Hematopoietic multipotent progenitor cell treated with erythropoietin and hydrocortisone succinate and interleukin-3 and kit ligand, for 17 days (in vitro differentiated cells): Measurements from ENCODE around the gene CRYAB.
A peak's percentile ranks its signal among the peaks of the same experiment; 100 is the strongest.
"Not testable (repeated sequence)": the region's sequence is repeated elsewhere in the genome, so short reads cannot be mapped to it uniquely, and the experiment has no call there.

ENCODE experiments used
- DNase-seq: peaks from one replicate; pipeline ENCODE4 v3.0.0-alpha.2; 2015; ENCODE audit warnings: low spot score

The CRYAB gene

GRCh38 chr11:111906680-111907079 is 4.9 kb downstream of the CRYAB start:
- DNase-seq: no peak

- DNase-seq: no peak
These were observed 6.2 kb downstream of the CRYAB start for GRCh38 chr11:111905411-111905810.

- no peak for DNase-seq
These were observed 24.7 kb downstream of the CRYAB start for GRCh38 chr11:111886844-111887243.

- DNase-seq: no peak
These were observed 25.5 kb downstream of the CRYAB start for GRCh38 chr11:111886032-111886431.

GRCh38 chr11:111885053-111885452 is 26.5 kb downstream of the CRYAB start:
- not testable (repeated sequence) for DNase-seq

- no peak for DNase-seq
These were observed 29.4 kb downstream of the CRYAB start for GRCh38 chr11:111882202-111882601.

GRCh38 chr11:111879637-111879960 is 32.0 kb downstream of the CRYAB start:
- no peak for DNase-seq

GRCh38 chr11:111878849-111879636 is 32.5 kb downstream of the CRYAB start, which contains the start of the genes CFAP68 and FDXACB1:
TSS of gene CFAP68 (plus strand) at chr11:111879541. CDS start at chr11:111879561, 20 bp downstream.
TSS of gene FDXACB1 (minus strand) at chr11:111879165. CDS start at chr11:111879132, 33 bp downstream.
- DNase-seq: peak; percentile 99

- no peak for DNase-seq
These were observed 33.2 kb downstream of the CRYAB start for GRCh38 chr11:111878385-111878848.

GRCh38 chr11:111871693-111872161 is 39.8 kb downstream of the CRYAB start:
- DNase-seq: no peak

- DNase-seq: peak; percentile 80
These were observed 40.5 kb downstream of the CRYAB start, which contains the start of gene ALG9 for GRCh38 chr11:111870886-111871692. TSS of gene ALG9 (minus strand) at chr11:111871581. CDS start at chr11:111871482, 99 bp downstream.

GRCh38 chr11:111870522-111870885 is 41.1 kb downstream of the CRYAB start:
- DNase-seq: no peak

- no peak for DNase-seq
These were observed 41.5 kb downstream of the CRYAB start for GRCh38 chr11:111870113-111870512.

GRCh38 chr11:111860257-111860656 is 51.3 kb downstream of the CRYAB start:
- DNase-seq: no peak
